Heart left ventricle (tissue), 13 donors: Measurements from ENCODE around the gene TAOK2.

Experiments
- CTCF ChIP-seq, 12 donors: fragments of 200-600 bp; sonication (generic) in 4 of 12; IDR thresholded peaks; one replicate each; pipeline versions ENCODE4 v1.5.0 to v1.8.0; 2018 to 2022; ENCODE audit warnings: antibody characterized with exemption in 12 of 12, mild to moderate bottlenecking in 5 of 12
- POLR2A ChIP-seq, 2 donors: fragments of 450-650 bp; IDR thresholded peaks; one replicate each; pipeline ENCODE4 v1.6.1; 2017; ENCODE audit warnings: antibody characterized with exemption in 2 of 2, mild to moderate bottlenecking in 2 of 2, moderate library complexity in 2 of 2
- donor health status: ischemic (EF 13 %, LVEDD 7.1; RV severe dilation, severe dysfunction).
- donor health status: DM: no; HTN: yes; CAD: no.
- donor health status: DM: no; HTN: no; CAD: no.
- donor health status: ischemic (EF 25% LVEDD 6.9; RV normal size, moderate dysfunction).
- donor health status: ischemic (EF 25% LVEDD 5.7; RV mildly dilated, moderate dysfunction).
- donor health status: ischemic (EF 35%, LVEDD 5.7; RV mildly dilated, moderate dysfunction).
- donor health status: nonischemic (EF 11% LVEDD 7.7; RV severe dilation, severe dysfunction).
- donor health status: DM: yes; HTN: yes; CAD: no.
- donor health status: PGD.
- donor health status: ischemic (EF 29% LVEDD 5.4; RV normal size, mild dysfunction).
- donor health status: nonischemic (EF 23%, LVEDD 6.1; RV moderate dilation, normal function).

- TF ChIP-seq CTCF (IDR thresholded peaks at IDR 0.05) (no peak), POLR2A (IDR thresholded peaks at IDR 0.05) (no peak)
These were observed 13.9 kb downstream of the TAOK2 start for GRCh38 chr16:29987371-29988085.
